Fibroblast of the aortic adventitia (primary cell): ENCODE data around the gene LATS2. TPM values are rescaled to one million over a fixed set of nuclear protein-coding genes. Genes with fewer than 3 reads are reported as not detected.

Experiments used
- DNase-seq: peaks from one replicate; pipeline ENCODE4 v3.0.0-alpha.2; 2010; ENCODE audit warnings: low read depth
- H3K4me3 ChIP-seq: 2 replicates; pipeline ENCODE4 v1.5.1; 2011; ENCODE audit warnings: low read depth, mild to moderate bottlenecking, control low read depth, low read length, moderate library complexity
- CTCF ChIP-seq: IDR thresholded peaks from 2 replicates; pipeline ENCODE4 v1.5.1; 2011; ENCODE audit warnings: mild to moderate bottlenecking, low read length, control low read depth, inconsistent platforms; ENCODE audit not compliant: insufficient read depth
- total RNA-seq: library from RNA; depleted of rRNA; stranded (reverse); fragments of >200 nt; gene quantifications from 2 replicates; pipeline ENCODE4 v1.2.3, GENCODE V29; 2012; ENCODE audit warnings: low replicate concordance

The LATS2 gene
- total RNA-seq, 1 donor, result 19.3 TPM

- TF ChIP-seq CTCF, result no peak
- DNase-seq, result peak; percentile 74
- no peak overlapping the region for H3K4me3 ChIP-seq
Observed at GRCh38 chr13:21012841-21013681, 48.3 kb downstream of the LATS2 start.

- H3K4me3 ChIP-seq, result no peak overlapping the region
- TF ChIP-seq CTCF, result no peak
- no peak for DNase-seq
Observed at GRCh38 chr13:21012211-21012610, 49.2 kb downstream of the LATS2 start.

GRCh38 chr13:21011378-21011777 lies 50.0 kb downstream of the LATS2 start:
- DNase-seq, result peak; percentile 38
- H3K4me3 ChIP-seq, result no peak overlapping the region
- no peak for TF ChIP-seq CTCF

GRCh38 chr13:21010621-21011020 lies 50.8 kb downstream of the LATS2 start:
- H3K4me3 ChIP-seq, result no peak overlapping the region
- DNase-seq, result peak; percentile 30
- no peak for TF ChIP-seq CTCF

- no peak for DNase-seq
- no peak overlapping the region for H3K4me3 ChIP-seq
- no peak for TF ChIP-seq CTCF
Observed at GRCh38 chr13:21009036-21009435, 52.4 kb downstream of the LATS2 start.

- H3K4me3 ChIP-seq, result no peak overlapping the region
- TF ChIP-seq CTCF, result no peak
- DNase-seq, result no peak
Observed at GRCh38 chr13:21008026-21008425, 53.4 kb downstream of the LATS2 start.
